Measurements from ENCODE around the gene SENP5. TPM values are rescaled to one million over a fixed set of nuclear protein-coding genes. Genes with fewer than 3 reads are reported as not detected.
"Not testable (repeated sequence)": the region's sequence is repeated elsewhere in the genome, so short reads cannot be mapped to it uniquely, and the experiment has no call there.

The SENP5 gene
- total RNA-seq, 3 donors from 2014 or later (not counting 1 experiment from before 2014, with no cell fraction given), result 77.0 to 98.7 (median 78.0) TPM

GRCh38 chr3:196837819-196838420 is 29.8 kb upstream of the SENP5 start:
- H3K27ac Mint-ChIP-seq, result no peak overlapping the region

DNA sequence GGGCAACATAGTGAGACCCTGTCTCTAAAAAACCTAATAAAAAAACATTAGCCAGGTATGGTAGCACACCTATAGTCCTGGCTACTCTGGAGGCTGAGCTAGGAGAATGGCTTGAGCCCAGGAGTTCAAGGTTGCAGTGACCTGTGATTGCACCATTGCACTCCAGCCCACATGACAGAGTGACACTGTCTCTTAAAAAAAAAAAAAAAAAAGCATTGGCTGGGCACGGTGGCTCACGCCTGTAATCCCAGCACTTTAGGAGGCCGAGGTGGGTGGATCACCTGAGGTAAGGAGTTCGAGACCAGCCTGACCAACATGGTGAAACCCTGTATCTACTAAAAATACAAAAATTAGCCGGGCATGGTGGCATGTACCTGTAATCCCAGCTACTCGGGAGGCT is 28.4 kb upstream of the SENP5 start:
- not testable (repeated sequence) for H3K27me3 ChIP-seq (ENCODE audit: control insufficient read depth, insufficient read depth, low read length); H3K27ac Mint-ChIP-seq; H3K27me3 Mint-ChIP-seq (ENCODE audit: low read depth in 2 of 2); H3K36me3 ChIP-seq (ENCODE audit: control insufficient read depth, insufficient read depth, low read length); H3K4me1 Mint-ChIP-seq; DNase-seq; H3K4me3 Mint-ChIP-seq; H3K27ac ChIP-seq (ENCODE audit: low read length); H3K4me1 ChIP-seq (ENCODE audit: control insufficient read depth, insufficient read depth, low read length); H3K36me3 Mint-ChIP-seq; ATAC-seq; H3K4me3 ChIP-seq (ENCODE audit: low read length); H3K9me3 ChIP-seq (ENCODE audit: control insufficient read depth, insufficient read depth, low read length); H3K9me3 Mint-ChIP-seq
- 96% methylated on average over 6 of the region's 6 CpGs for WGBS (ENCODE audit: insufficient coverage)
- intact Hi-C loops (cut with micrococcal nuclease), result loop anchor here (5.0 kb wide), 2 partner anchors 188 to 348 kb away; partner anchors contain the start of gene MELTF

More at GRCh38 chr3:196837819-196838420, 29.8 kb upstream of the SENP5 start:
- DNase-seq (peak; percentile 56 to 88), ATAC-seq (peak; percentile 87 to 97 (median 96))
- Histone ChIP-seq H3K9me3 (ENCODE audit: control insufficient read depth, insufficient read depth, low read length) (no peaks in the 10 kb centered on the region), H3K36me3 (ENCODE audit: control insufficient read depth, insufficient read depth, low read length) (no peaks in the 10 kb centered on the region), H3K4me1 (ENCODE audit: control insufficient read depth, insufficient read depth, low read length) (no peaks in the 10 kb centered on the region), H3K4me3 (ENCODE audit: low read length) (no peak overlapping the region), H3K27ac (ENCODE audit: low read length) (no peak overlapping the region), H3K27me3 (ENCODE audit: control insufficient read depth, insufficient read depth, low read length) (no peaks in the 10 kb centered on the region)
- Mint-ChIP-seq H3K4me3 (no peak overlapping the region), H3K36me3 (no peaks in the 10 kb centered on the region), H3K27me3 (ENCODE audit: low read depth in 2 of 2) (peaks cover 0 to 2% of the 10 kb centered on the region in 2 donors), H3K9me3 (no peaks in the 10 kb centered on the region), H3K4me1 (no peaks in the 10 kb centered on the region)
- TF ChIP-seq CTCF (IDR thresholded peaks at IDR 0.05), result peak; percentile 86
- intact Hi-C loops (cut with micrococcal nuclease), result loop anchor here (1.0 to 5.0 kb wide), 4 partner anchors 104 to 349 kb away; partner anchors contain the start of genes MELTF and NCBP2
- WGBS (ENCODE audit: insufficient coverage), result 48% methylated on average over 3 of the region's 3 CpGs

GRCh38 chr3:196842567-196843434 is 24.9 kb upstream of the SENP5 start:
- Mint-ChIP-seq H3K9me3 (no peaks in the 10 kb centered on the region), H3K27me3 (ENCODE audit: low read depth in 2 of 2) (peaks cover 0 to 2% of the 10 kb centered on the region in 2 donors), H3K4me3 (no peak overlapping the region), H3K4me1 (no peaks in the 10 kb centered on the region), H3K27ac (no peak overlapping the region), H3K36me3 (no peaks in the 10 kb centered on the region)
- no peaks in the 10 kb centered on the region for H3K4me1 ChIP-seq (ENCODE audit: control insufficient read depth, insufficient read depth, low read length)
- no peak overlapping the region for H3K4me3 ChIP-seq (ENCODE audit: low read length)
- no peaks in the 10 kb centered on the region for H3K9me3 ChIP-seq (ENCODE audit: control insufficient read depth, insufficient read depth, low read length)
- H3K36me3 ChIP-seq (ENCODE audit: control insufficient read depth, insufficient read depth, low read length), result no peaks in the 10 kb centered on the region
- intact Hi-C loops (cut with micrococcal nuclease), result no loop called here
- TF ChIP-seq CTCF (IDR thresholded peaks at IDR 0.05), result no peak
- DNase-seq (no peak), ATAC-seq (no peak)
- no peak overlapping the region for H3K27ac ChIP-seq (ENCODE audit: low read length)
- WGBS (ENCODE audit: insufficient coverage), result 84% methylated on average over 17 of the region's 17 CpGs
- H3K27me3 ChIP-seq (ENCODE audit: control insufficient read depth, insufficient read depth, low read length), result no peaks in the 10 kb centered on the region

DNA sequence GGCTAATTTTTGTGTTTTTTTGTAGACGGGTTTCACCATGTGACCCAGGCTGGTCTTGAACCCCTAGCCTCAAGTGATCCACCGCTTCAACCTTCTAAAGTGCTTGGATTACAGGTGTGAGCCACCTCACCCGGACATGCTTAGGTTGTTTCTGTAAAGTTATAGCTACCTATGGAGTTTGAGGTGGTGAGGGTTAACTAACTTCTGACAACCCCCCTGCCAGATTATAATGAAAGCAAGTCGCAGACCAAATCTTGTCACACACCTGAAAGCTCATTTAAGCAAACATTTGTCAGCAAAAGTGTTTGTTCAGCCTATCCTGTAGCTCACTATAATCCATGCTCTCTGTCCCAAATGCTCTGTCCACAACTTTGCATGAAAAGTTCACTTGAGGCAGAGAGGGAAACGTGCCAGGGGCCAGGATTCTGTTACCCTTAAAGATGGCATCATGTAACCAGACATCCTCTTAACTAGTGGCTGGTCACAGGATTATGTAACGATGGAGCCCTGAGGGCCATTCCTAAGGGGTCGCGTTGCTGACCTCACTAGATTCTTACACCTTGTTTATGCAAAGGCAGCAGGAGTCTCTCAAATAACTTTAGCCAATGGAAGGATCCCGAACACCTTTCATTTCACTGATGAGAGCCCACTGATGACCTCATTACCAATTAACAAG is 24.1 kb upstream of the SENP5 start:
- Histone ChIP-seq H3K27ac (ENCODE audit: low read length) (no peak overlapping the region), H3K27me3 (ENCODE audit: control insufficient read depth, insufficient read depth, low read length) (no peaks in the 10 kb centered on the region), H3K4me3 (ENCODE audit: low read length) (no peak overlapping the region), H3K9me3 (ENCODE audit: control insufficient read depth, insufficient read depth, low read length) (no peaks in the 10 kb centered on the region), H3K4me1 (ENCODE audit: control insufficient read depth, insufficient read depth, low read length) (no peaks in the 10 kb centered on the region), H3K36me3 (ENCODE audit: control insufficient read depth, insufficient read depth, low read length) (no peaks in the 10 kb centered on the region)
- H3K36me3 Mint-ChIP-seq, result no peaks in the 10 kb centered on the region
- no peaks in the 10 kb centered on the region for H3K9me3 Mint-ChIP-seq
- 89% methylated on average over 9 of the region's 9 CpGs for WGBS (ENCODE audit: insufficient coverage)
- no peak overlapping the region for H3K4me3 Mint-ChIP-seq
- no peak for TF ChIP-seq CTCF (IDR thresholded peaks at IDR 0.05)
- H3K4me1 Mint-ChIP-seq, result no peaks in the 10 kb centered on the region
- H3K27ac Mint-ChIP-seq, result no peak overlapping the region
- DNase-seq (no peak), ATAC-seq (no peak)
- intact Hi-C loops (cut with micrococcal nuclease), result no loop called here
- H3K27me3 Mint-ChIP-seq (ENCODE audit: low read depth in 2 of 2), result peaks cover 0 to 2% of the 10 kb centered on the region in 2 donors

- H3K9me3 ChIP-seq (ENCODE audit: control insufficient read depth, insufficient read depth, low read length); H3K9me3 Mint-ChIP-seq; DNase-seq; ATAC-seq; H3K27me3 Mint-ChIP-seq (ENCODE audit: low read depth in 2 of 2); H3K27ac Mint-ChIP-seq; H3K4me1 Mint-ChIP-seq; H3K27ac ChIP-seq (ENCODE audit: low read length); H3K4me3 ChIP-seq (ENCODE audit: low read length); intact Hi-C loops (cut with micrococcal nuclease); H3K4me1 ChIP-seq (ENCODE audit: control insufficient read depth, insufficient read depth, low read length); H3K27me3 ChIP-seq (ENCODE audit: control insufficient read depth, insufficient read depth, low read length); H3K4me3 Mint-ChIP-seq; H3K36me3 Mint-ChIP-seq; H3K36me3 ChIP-seq (ENCODE audit: control insufficient read depth, insufficient read depth, low read length): not testable (repeated sequence)
- WGBS (ENCODE audit: insufficient coverage), result 89% methylated on average over 18 of the region's 22 CpGs
Measured at GRCh38 chr3:196844235-196845219, 23.2 kb upstream of the SENP5 start.

All from natural killer cell (primary cell).